A549 (cell line): ENCODE measurements around the gene NALCN. TPM values are rescaled to one million over a fixed set of nuclear protein-coding genes. Genes with fewer than 3 reads are reported as not detected.
A peak's percentile ranks its signal among the peaks of the same experiment; 100 is the strongest.

Experiments used
- ATAC-seq, 2 experiments: fragments of 200-7000 bp in 1 of 2; fragments of >200 bp in 1 of 2; cut with Nextera tagmentation in 1 of 2; cut with Tn5 transposase in 1 of 2; 3 replicates each; pipeline versions ENCODE4 v1.8.0 to v1.9.1; 2018 to 2020; ENCODE audit warnings: mild to moderate bottlenecking in 1 of 2, moderate library complexity in 1 of 2
- CTCF ChIA-PET: fragments of 300-600 bp; sonication (Branson Sonifier 250); formaldehyde crosslinking; extraction: SDS; loops from one replicate; lab custom pipeline; 2021; ENCODE audit warnings: antibody characterized with exemption, inconsistent platforms; lab: Yijun Ruan, JAX
- POLR2A ChIA-PET: fragments of 350-600 bp; formaldehyde crosslinking; extraction: SDS; loops from one replicate; lab custom pipeline; 2021; ENCODE audit warnings: antibody characterized with exemption, inconsistent platforms; lab: Yijun Ruan, JAX
- DNase-seq, 2 experiments: peaks; one replicate each; pipeline versions ENCODE4 v3.0.0 to v3.0.0-alpha.2; 2011 to 2016; ENCODE audit warnings: low read depth in 1 of 2, low spot score in 1 of 2
- FAIRE-seq: peaks from 2 replicates; lab custom pipeline; 2011; peaks lifted over from hg19 to GRCh38; lab: Jason Lieb, UNC
- H3K27ac ChIP-seq, 2 experiments: fragments of >200 bp; sonication (Bioruptor Twin); formaldehyde crosslinking; 3 replicates each; pipeline ENCODE4 v1.5.1; 2016 to 2017
- H3K4me1 ChIP-seq: fragments of >200 bp; sonication (Bioruptor Twin); formaldehyde crosslinking; 3 replicates; pipeline ENCODE4 v1.6.1; 2016
- H3K4me2 ChIP-seq: fragments of >200 bp; sonication (Bioruptor Twin); formaldehyde crosslinking; 3 replicates; pipeline ENCODE4 v1.6.1; 2016
- H3K4me3 ChIP-seq: fragments of >200 bp; sonication (Bioruptor Twin); formaldehyde crosslinking; 3 replicates; pipeline ENCODE4 v1.5.1; 2016
- H3K9me3 ChIP-seq: fragments of >200 bp; sonication (Bioruptor Twin); formaldehyde crosslinking; 3 replicates; pipeline ENCODE4 v1.6.1; 2016
- BHLHE40 ChIP-seq: IDR thresholded peaks from 2 replicates; pipeline ENCODE4 v1.6.1; 2012; ENCODE audit warnings: low read depth, low read length, inconsistent platforms
- CEBPB ChIP-seq, 2 experiments: fragments of >200 bp in 1 of 2; sonication (Bioruptor Twin) in 1 of 2; formaldehyde crosslinking in 1 of 2; IDR thresholded peaks; 2 replicates each; pipeline ENCODE4 v1.6.1; 2012 to 2016
- CHD2 ChIP-seq: fragments of 150-350 bp; IDR thresholded peaks from 2 replicates; pipeline ENCODE4 v1.6.1; 2014; ENCODE audit warnings: low read length; ENCODE audit not compliant: partially characterized antibody
- EHF ChIP-seq: fragments of 250-450 bp; sonication (Bioruptor Pico); IDR thresholded peaks from 2 replicates; pipeline ENCODE4 v1.5.0; 2020; ENCODE audit warnings: mild to moderate bottlenecking
- EHMT2 ChIP-seq: fragments of 200-600 bp; sonication (generic); IDR thresholded peaks from 2 replicates; pipeline ENCODE4 v1.6.1; 2016; ENCODE audit warnings: antibody characterized with exemption, low read depth, mild to moderate bottlenecking, moderate library complexity
- EP300 ChIP-seq, 2 experiments: fragments of >200 bp; sonication (Bioruptor Twin); formaldehyde crosslinking; IDR thresholded peaks; 2 replicates in 1 of 2; 3 replicates in 1 of 2; pipeline ENCODE4 v1.6.1; 2016 to 2017
- FOSB ChIP-seq: fragments of 250-450 bp; sonication (Bioruptor Pico); IDR thresholded peaks from 2 replicates; pipeline ENCODE4 v1.5.0; 2020; ENCODE audit warnings: mild to moderate bottlenecking, moderate library complexity
- FOSL2 ChIP-seq, 2 experiments: fragments of 450-650 bp in 1 of 2; fragments of >200 bp in 1 of 2; sonication (Bioruptor Twin) in 1 of 2; formaldehyde crosslinking; IDR thresholded peaks; 2 replicates each; pipeline versions ENCODE4 v1.5.0 to v1.6.1; 2016 to 2020; ENCODE audit warnings: mild to moderate bottlenecking in 1 of 2, moderate library complexity in 1 of 2
- FOXS1 ChIP-seq: fragments of 250-450 bp; sonication (Bioruptor Pico); IDR thresholded peaks from 2 replicates; pipeline ENCODE4 v1.5.0; 2020; ENCODE audit warnings: mild to moderate bottlenecking, moderate library complexity
- GATA3 ChIP-seq: IDR thresholded peaks from 2 replicates; pipeline ENCODE4 v1.6.1; 2012; ENCODE audit warnings: borderline replicate concordance
- HOXA7 ChIP-seq: fragments of 250-450 bp; sonication (Bioruptor Pico); IDR thresholded peaks from 2 replicates; pipeline ENCODE4 v1.5.0; 2020; ENCODE audit warnings: mild to moderate bottlenecking, moderate library complexity
- HOXB5 ChIP-seq: fragments of 250-450 bp; sonication (Bioruptor Pico); IDR thresholded peaks from 2 replicates; pipeline ENCODE4 v1.5.0; 2020; ENCODE audit warnings: mild to moderate bottlenecking, moderate library complexity
- JUN ChIP-seq, 2 experiments: fragments of >200 bp; sonication (Bioruptor Twin); formaldehyde crosslinking; IDR thresholded peaks; 2 replicates in 1 of 2; 3 replicates in 1 of 2; pipeline ENCODE4 v1.6.1; 2016 to 2017
- JUNB ChIP-seq: fragments of >200 bp; sonication (Bioruptor Twin); formaldehyde crosslinking; IDR thresholded peaks from 2 replicates; pipeline ENCODE4 v1.6.1; 2016
- MAFK ChIP-seq: fragments of 450-650 bp; IDR thresholded peaks from 2 replicates; pipeline ENCODE4 v1.6.1; 2014; ENCODE audit not compliant: partially characterized antibody
- RAD21 ChIP-seq, 2 experiments: fragments of >200 bp in 1 of 2; sonication (Bioruptor Twin) in 1 of 2; formaldehyde crosslinking in 1 of 2; IDR thresholded peaks in 1 of 2; conservative IDR thresholded peaks in 1 of 2; 2 replicates in 1 of 2; 3 replicates in 1 of 2; pipeline ENCODE4 v1.6.1; 2012 to 2018; ENCODE audit warnings: inconsistent platforms in 1 of 2
- RARB ChIP-seq: fragments of 250-450 bp; sonication (Bioruptor Pico); IDR thresholded peaks from 2 replicates; pipeline ENCODE4 v1.8.0; 2021; ENCODE audit warnings: mild to moderate bottlenecking, moderate library complexity
- SMC3 ChIP-seq: fragments of >200 bp; sonication (Bioruptor Twin); formaldehyde crosslinking; IDR thresholded peaks from 3 replicates; pipeline ENCODE4 v1.6.1; 2018; ENCODE audit warnings: inconsistent platforms
- SREBF2 ChIP-seq: fragments of 450-650 bp; IDR thresholded peaks from 2 replicates; pipeline ENCODE4 v1.6.1; 2014; ENCODE audit warnings: mild to moderate bottlenecking, moderate library complexity
- TP53 ChIP-seq: fragments of 250-450 bp; sonication (Bioruptor Pico); IDR thresholded peaks from 2 replicates; pipeline ENCODE4 v1.5.0; 2021; ENCODE audit warnings: mild to moderate bottlenecking, moderate library complexity
- ZSCAN20 ChIP-seq: fragments of 250-450 bp; sonication (Bioruptor Pico); IDR thresholded peaks from 2 replicates; pipeline ENCODE4 v1.8.0; 2022; ENCODE audit warnings: mild to moderate bottlenecking, moderate library complexity
- WGBS: methylation state at CpG from one replicate; pipeline ENCODE4 v1.1.6; 2017; ENCODE audit errors: missing lambda C conversion rate; 5-methylcytosine and 5-hydroxymethylcytosine counted together
- polyA plus RNA-seq, 4 experiments: library from polyadenylated mRNA; depleted of rRNA in 3 of 4; stranded (reverse); fragments of >200 nt; fragmentation: RNase III in 1 of 4; extraction: RNeasy Plus Mini Kit Qiagen cat#74134 plus additional on column Dnase treatment in 1 of 4; gene quantifications; 2 replicates in 3 of 4; 3 replicates in 1 of 4; pipeline ENCODE4 v1.2.3, GENCODE V29; 2011 to 2017
- TF ChIP-seq, protein P1 (sequence below): IDR thresholded peaks from 2 replicates; pipeline ENCODE4 v1.6.1; 2012
- TF ChIP-seq, protein P2 (sequence below): fragments of 250-450 bp; sonication (Bioruptor Pico); IDR thresholded peaks from 2 replicates; pipeline ENCODE4 v1.5.0; 2020; ENCODE audit warnings: low read depth, mild to moderate bottlenecking, moderate library complexity
- TF ChIP-seq, protein P3 (sequence below): fragments of 250-450 bp; sonication (Bioruptor Pico); IDR thresholded peaks from 2 replicates; pipeline ENCODE4 v1.5.0; 2021; ENCODE audit warnings: mild to moderate bottlenecking, moderate library complexity, borderline replicate concordance
- TF ChIP-seq, protein P4 (sequence below): fragments of >200 bp; sonication (Bioruptor Twin); formaldehyde crosslinking; IDR thresholded peaks from 3 replicates; pipeline ENCODE4 v1.6.1; 2016

NALCN gene
- polyA plus RNA-seq, 2 of the 4 experiments (the other 2 are of a cell fraction), result 1.8 to 4.9 TPM

DNA sequence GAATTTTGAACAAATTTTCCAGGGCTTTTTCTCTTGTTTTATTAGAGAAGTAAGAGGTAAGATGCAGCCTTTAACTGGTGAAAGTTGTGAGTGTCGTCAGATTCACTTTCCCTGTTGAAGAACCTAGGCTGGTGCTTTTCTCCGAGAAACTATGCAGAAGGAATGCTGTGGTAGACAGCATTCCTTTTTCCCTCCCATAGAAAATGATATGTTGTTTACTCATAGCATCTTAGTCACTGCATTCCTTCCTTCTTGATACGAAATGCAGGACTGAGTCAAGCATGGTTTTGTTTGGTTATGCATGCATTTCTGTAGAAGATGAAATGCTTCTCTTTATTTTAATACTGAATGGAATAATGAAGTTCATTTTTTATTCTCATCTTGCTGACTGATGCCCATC, 39.6 kb upstream of the NALCN start:
- peak; percentile 90 to 93 for ATAC-seq

DNA sequence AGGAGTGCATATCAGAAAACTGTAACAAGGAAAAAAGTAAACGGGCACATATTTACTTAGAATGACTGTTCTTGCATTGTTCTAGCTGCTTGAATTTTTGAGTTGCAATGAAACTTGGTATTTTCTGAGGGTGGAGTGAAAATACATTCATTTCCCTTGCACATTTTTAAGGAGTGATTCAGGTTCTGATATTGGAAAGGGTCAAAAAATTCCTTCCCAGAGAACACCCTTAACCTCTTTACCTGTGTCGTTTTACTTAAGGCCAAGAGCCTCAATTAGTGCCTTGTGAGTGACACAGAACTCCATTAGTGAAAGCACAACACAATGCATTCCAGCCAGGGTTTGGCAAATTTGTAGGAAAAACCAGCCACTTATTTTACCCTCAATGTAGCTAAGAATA, 38.5 kb upstream of the NALCN start:
- H3K4me2 ChIP-seq, result peak overlapping the region; percentile 79
- DNase-seq (peak in 1 of 2 experiments; percentile 49), FAIRE-seq (no peak), ATAC-seq (peak in 1 of 2 experiments; percentile 26; a peak in 3 of 6 replicates)
- ChIA-PET CTCF (no interaction called here), POLR2A (no interaction called here)
- no peaks in the 10 kb centered on the region for H3K9me3 ChIP-seq
- H3K27ac ChIP-seq, result peak overlapping the region; percentile 68 to 89
- H3K4me1 ChIP-seq, result peaks cover 66% of the 10 kb centered on the region
- TF ChIP-seq JUNB (peak; percentile 69), GATA3 (peak; percentile 61; the same call in 1 of the 2 replicates), MAFK (no peak), FOXS1 (CRISPR knock-in tag) (no peak), EP300 (IDR thresholded peaks at IDR 0.05) (peak in 1 of 2 experiments; percentile 31; a peak in 1 of 5 replicates), ZSCAN20 (no peak), EHF (no peak), CEBPB (IDR thresholded peaks at IDR 0.05) (peak in 1 of 2 experiments; percentile 62; a peak in 2 of 4 replicates), FOSL2 (IDR thresholded peaks at IDR 0.05) (peak; percentile 44; the same call in 1 of the 2 replicates), FOSL2 (CRISPR knock-in tag; IDR thresholded peaks at IDR 0.05) (peak; percentile 70), RAD21 (conservative IDR thresholded peaks at IDR 0.05 in 1 of 2, IDR thresholded peaks at IDR 0.05 in 1 of 2) (peak in 1 of 2 experiments; percentile 4; a peak in 1 of 5 replicates), BHLHE40 (no peak), SMC3 (no peak), HOXA7 (no peak)
- TF ChIP-seq, protein P1, sequence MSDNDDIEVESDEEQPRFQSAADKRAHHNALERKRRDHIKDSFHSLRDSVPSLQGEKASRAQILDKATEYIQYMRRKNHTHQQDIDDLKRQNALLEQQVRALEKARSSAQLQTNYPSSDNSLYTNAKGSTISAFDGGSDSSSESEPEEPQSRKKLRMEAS, result peak; percentile 35; the same call in 1 of the 2 replicates
- TF ChIP-seq, protein P2, sequence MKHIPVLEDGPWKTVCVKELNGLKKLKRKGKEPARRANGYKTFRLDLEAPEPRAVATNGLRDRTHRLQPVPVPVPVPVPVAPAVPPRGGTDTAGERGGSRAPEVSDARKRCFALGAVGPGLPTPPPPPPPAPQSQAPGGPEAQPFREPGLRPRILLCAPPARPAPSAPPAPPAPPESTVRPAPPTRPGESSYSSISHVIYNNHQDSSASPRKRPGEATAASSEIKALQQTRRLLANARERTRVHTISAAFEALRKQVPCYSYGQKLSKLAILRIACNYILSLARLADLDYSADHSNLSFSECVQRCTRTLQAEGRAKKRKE (CRISPR knock-in tag), result no peak
- 2% methylated on average over 2 of the region's 2 CpGs for WGBS
- no peak overlapping the region for H3K4me3 ChIP-seq

More for the DNA sequence above, 39.6 kb upstream of the NALCN start:
- POLR2A ChIA-PET, result no interaction called here
- Histone ChIP-seq H3K27ac (peak overlapping the region; percentile 68 to 89), H3K4me3 (no peak overlapping the region), H3K4me1 (peaks cover 61% of the 10 kb centered on the region), H3K4me2 (peak overlapping the region; percentile 79), H3K9me3 (no peaks in the 10 kb centered on the region)
- CTCF ChIA-PET, result no interaction called here
- 2% methylated on average over 3 of the region's 3 CpGs for WGBS
- no peak for TF ChIP-seq TP53 (CRISPR knock-in tag)
- TF ChIP-seq CHD2, result no peak
- peak; percentile 6 for TF ChIP-seq MAFK
- peak; percentile 79 for TF ChIP-seq FOSL2 (IDR thresholded peaks at IDR 0.05)
- peak; percentile 92 for TF ChIP-seq FOSL2 (CRISPR knock-in tag; IDR thresholded peaks at IDR 0.05)
- TF ChIP-seq BHLHE40, result no peak
- TF ChIP-seq RARB (CRISPR knock-in tag), result no peak
- TF ChIP-seq FOSB (CRISPR knock-in tag), result no peak
- peak in 1 of 2 experiments; percentile 17; a peak in 1 of 5 replicates for TF ChIP-seq RAD21 (conservative IDR thresholded peaks at IDR 0.05 in 1 of 2, IDR thresholded peaks at IDR 0.05 in 1 of 2)
- peak; percentile 87; the same call in 1 of the 2 replicates for TF ChIP-seq GATA3
- TF ChIP-seq HOXB5 (CRISPR knock-in tag), result no peak
- peak in 1 of 2 experiments; percentile 72; a peak in 2 of 4 replicates for TF ChIP-seq CEBPB (IDR thresholded peaks at IDR 0.05)
- TF ChIP-seq EP300 (IDR thresholded peaks at IDR 0.05), result peak in 1 of 2 experiments; percentile 65; a peak in 1 of 5 replicates
- TF ChIP-seq JUN (IDR thresholded peaks at IDR 0.05), result 0 out of 5 replicates have a peak, but pooled peaks have one; percentile 26 to 55
- TF ChIP-seq, protein P1, result peak; percentile 75
- no peak for TF ChIP-seq SREBF2
- peak; percentile 80 for TF ChIP-seq JUNB
- peak; percentile 68 for FAIRE-seq
- DNase-seq, result peak; percentile 59 to 71

DNA sequence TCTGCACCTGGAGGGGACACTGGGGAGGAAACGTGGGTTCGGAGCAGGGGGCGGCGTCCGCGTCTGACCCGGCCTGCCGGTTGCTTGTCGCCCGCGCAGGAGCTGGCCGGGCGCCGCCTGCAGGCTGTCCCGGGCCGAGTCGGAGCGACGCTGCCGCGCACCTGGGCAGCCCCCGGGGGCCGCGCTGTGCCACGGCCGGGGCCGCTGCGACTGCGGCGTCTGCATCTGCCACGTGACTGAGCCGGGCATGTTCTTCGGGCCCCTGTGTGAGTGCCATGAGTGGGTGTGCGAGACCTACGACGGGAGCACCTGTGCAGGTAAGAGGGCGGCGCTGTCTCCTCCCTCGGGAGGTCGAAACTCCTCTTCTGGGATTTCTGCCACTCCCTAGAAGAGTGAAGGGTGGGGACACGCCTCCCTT, 37.5 kb upstream of the NALCN start:
- ChIA-PET CTCF (interaction anchor here (1.1 kb wide), 1 partner anchor 309 kb away, joined by 3 read pairs; no protein-coding TSS in a partner anchor), POLR2A (no interaction called here)
- FAIRE-seq (no peak), ATAC-seq (no peak), DNase-seq (no peak)
- Histone ChIP-seq H3K27ac (peak overlapping the region; percentile 68 to 89), H3K4me1 (peaks cover 76% of the 10 kb centered on the region), H3K4me2 (peak overlapping the region; percentile 79), H3K4me3 (no peak overlapping the region), H3K9me3 (no peaks in the 10 kb centered on the region)
- no peak for TF ChIP-seq FOSL2 (IDR thresholded peaks at IDR 0.05)
- no peak for TF ChIP-seq FOSL2 (CRISPR knock-in tag; IDR thresholded peaks at IDR 0.05)
- TF ChIP-seq CEBPB (IDR thresholded peaks at IDR 0.05), result no peak
- TF ChIP-seq, protein P2 (CRISPR knock-in tag), result no peak
- TF ChIP-seq, protein P3, sequence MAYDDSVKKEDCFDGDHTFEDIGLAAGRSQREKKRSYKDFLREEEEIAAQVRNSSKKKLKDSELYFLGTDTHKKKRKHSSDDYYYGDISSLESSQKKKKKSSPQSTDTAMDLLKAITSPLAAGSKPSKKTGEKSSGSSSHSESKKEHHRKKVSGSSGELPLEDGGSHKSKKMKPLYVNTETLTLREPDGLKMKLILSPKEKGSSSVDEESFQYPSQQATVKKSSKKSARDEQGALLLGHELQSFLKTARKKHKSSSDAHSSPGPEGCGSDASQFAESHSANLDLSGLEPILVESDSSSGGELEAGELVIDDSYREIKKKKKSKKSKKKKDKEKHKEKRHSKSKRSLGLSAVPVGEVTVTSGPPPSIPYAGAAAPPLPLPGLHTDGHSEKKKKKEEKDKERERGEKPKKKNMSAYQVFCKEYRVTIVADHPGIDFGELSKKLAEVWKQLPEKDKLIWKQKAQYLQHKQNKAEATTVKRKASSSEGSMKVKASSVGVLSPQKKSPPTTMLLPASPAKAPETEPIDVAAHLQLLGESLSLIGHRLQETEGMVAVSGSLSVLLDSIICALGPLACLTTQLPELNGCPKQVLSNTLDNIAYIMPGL (CRISPR knock-in tag), result no peak
- no peak for TF ChIP-seq EHMT2
- TF ChIP-seq, protein P4, sequence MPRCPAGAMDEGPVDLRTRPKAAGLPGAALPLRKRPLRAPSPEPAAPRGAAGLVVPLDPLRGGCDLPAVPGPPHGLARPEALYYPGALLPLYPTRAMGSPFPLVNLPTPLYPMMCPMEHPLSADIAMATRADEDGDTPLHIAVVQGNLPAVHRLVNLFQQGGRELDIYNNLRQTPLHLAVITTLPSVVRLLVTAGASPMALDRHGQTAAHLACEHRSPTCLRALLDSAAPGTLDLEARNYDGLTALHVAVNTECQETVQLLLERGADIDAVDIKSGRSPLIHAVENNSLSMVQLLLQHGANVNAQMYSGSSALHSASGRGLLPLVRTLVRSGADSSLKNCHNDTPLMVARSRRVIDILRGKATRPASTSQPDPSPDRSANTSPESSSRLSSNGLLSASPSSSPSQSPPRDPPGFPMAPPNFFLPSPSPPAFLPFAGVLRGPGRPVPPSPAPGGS, result no peak
- WGBS, result 95% methylated on average over 7 of the region's 41 CpGs
